GM18517 (cell line): ENCODE data around the gene NEK8.
"Not testable (repeated sequence)": the region's sequence is repeated elsewhere in the genome, so short reads cannot be mapped to it uniquely, and the experiment has no call there.

ENCODE experiments used
- ATAC-seq: cut with Tn5 transposase; IDR thresholded peaks from one replicate; pipeline ENCODE4 v1.9.1; 2021; ENCODE audit warnings: mild to moderate bottlenecking, moderate library complexity; ENCODE audit not compliant: unreplicated experiment

The NEK8 gene

GRCh38 chr17:28725166-28725659, 3.4 kb upstream of the NEK8 start:
- no peak for ATAC-seq

GRCh38 chr17:28725660-28726225, 2.8 kb upstream of the NEK8 start:
- no peak for ATAC-seq

GRCh38 chr17:28726226-28726626, 2.4 kb upstream of the NEK8 start, which contains the start of gene TLCD1:
Gene TLCD1 (minus strand): TSS chr17:28726233. CDS start chr17:28726097, 136 bp downstream.
- no peak for ATAC-seq

GRCh38 chr17:28726627-28727491, 1.7 kb upstream of the NEK8 start:
- peak; percentile 35 for ATAC-seq

- no peak for ATAC-seq
These were observed 1.4 kb downstream of the NEK8 start for GRCh38 chr17:28729950-28730330.

GRCh38 chr17:28733346-28733745, 4.8 kb downstream of the NEK8 start:
- ATAC-seq: no peak

GRCh38 chr17:28734712-28735241, 6.2 kb downstream of the NEK8 start:
- no peak for ATAC-seq

GRCh38 chr17:28735242-28735722, 6.7 kb downstream of the NEK8 start:
- ATAC-seq: no peak

GRCh38 chr17:28735913-28736769, 7.6 kb downstream of the NEK8 start:
- not testable (repeated sequence) for ATAC-seq

GRCh38 chr17:28737316-28737715, 8.7 kb downstream of the NEK8 start:
- ATAC-seq: no peak

- peak; percentile 62 for ATAC-seq
These were observed 9.4 kb downstream of the NEK8 start for GRCh38 chr17:28737770-28738679.

GRCh38 chr17:28738680-28739384, 10.2 kb downstream of the NEK8 start:
- ATAC-seq: no peak

- no peak for ATAC-seq
These were observed 12.1 kb downstream of the NEK8 start for GRCh38 chr17:28740406-28741357.

GRCh38 chr17:28741358-28742349, 13.1 kb downstream of the NEK8 start:
- ATAC-seq: no peak

- ATAC-seq: peak; percentile 42
These were observed 14.9 kb downstream of the NEK8 start, which contains the start of gene TRAF4 for GRCh38 chr17:28743243-28744103. Gene TRAF4 (plus strand): TSS chr17:28744011. CDS start chr17:28744113, 102 bp downstream.
